B cell (primary cell): ENCODE data around the gene TTC23.

Source experiments
- CTCF ChIP-seq: fragments of 200-600 bp; IDR thresholded peaks from one replicate; pipeline ENCODE4 v1.8.0; 2022; ENCODE audit warnings: antibody characterized with exemption, mild to moderate bottlenecking
- EZH2 ChIP-seq: IDR thresholded peaks from 2 replicates; pipeline ENCODE4 v1.6.1; 2012; ENCODE audit warnings: borderline replicate concordance, low read depth, mild to moderate bottlenecking, moderate library complexity, low read length; ENCODE audit not compliant: insufficient read depth, poor library complexity, severe bottlenecking

GRCh38 chr15:99134317-99134821 lies 115.0 kb downstream of the TTC23 start:
- TF ChIP-seq CTCF: no peak
- TF ChIP-seq EZH2: no peak
